ENCODE measurements around the gene DPH2. TPM values are rescaled to one million over a fixed set of nuclear protein-coding genes. Genes with fewer than 3 reads are reported as not detected.

DPH2 gene
- total RNA-seq, 2 experiments from 2014 or later: 22.2 to 27.7 TPM

- H3K4me1 Mint-ChIP-seq (ENCODE audit: low read depth): peaks cover 5% of the 10 kb centered on the region
- H3K9me3 Mint-ChIP-seq: no peaks in the 10 kb centered on the region
- DNase-seq: no peak
- peak overlapping the region; percentile 89 for H3K4me3 Mint-ChIP-seq
- no peak overlapping the region for H3K27ac Mint-ChIP-seq
- H3K36me3 Mint-ChIP-seq (ENCODE audit: low read depth): no peaks in the 10 kb centered on the region
- CTCF ChIA-PET: interaction anchor here (1.8 kb wide), 1 partner anchor 57 kb away, joined by 4 read pairs; no protein-coding TSS in a partner anchor
- no peaks in the 10 kb centered on the region for H3K27me3 Mint-ChIP-seq (ENCODE audit: low read depth)
- intact Hi-C loops (cut with micrococcal nuclease): loop anchor here (1.0 to 5.0 kb wide), 5 partner anchors 17 to 339 kb away; partner anchors contain the start of genes ATP6V0B, IPO13 and KDM4A
Observed at GRCh38 chr1:43991200-43991475, 21.3 kb downstream of the DPH2 start.

DNA sequence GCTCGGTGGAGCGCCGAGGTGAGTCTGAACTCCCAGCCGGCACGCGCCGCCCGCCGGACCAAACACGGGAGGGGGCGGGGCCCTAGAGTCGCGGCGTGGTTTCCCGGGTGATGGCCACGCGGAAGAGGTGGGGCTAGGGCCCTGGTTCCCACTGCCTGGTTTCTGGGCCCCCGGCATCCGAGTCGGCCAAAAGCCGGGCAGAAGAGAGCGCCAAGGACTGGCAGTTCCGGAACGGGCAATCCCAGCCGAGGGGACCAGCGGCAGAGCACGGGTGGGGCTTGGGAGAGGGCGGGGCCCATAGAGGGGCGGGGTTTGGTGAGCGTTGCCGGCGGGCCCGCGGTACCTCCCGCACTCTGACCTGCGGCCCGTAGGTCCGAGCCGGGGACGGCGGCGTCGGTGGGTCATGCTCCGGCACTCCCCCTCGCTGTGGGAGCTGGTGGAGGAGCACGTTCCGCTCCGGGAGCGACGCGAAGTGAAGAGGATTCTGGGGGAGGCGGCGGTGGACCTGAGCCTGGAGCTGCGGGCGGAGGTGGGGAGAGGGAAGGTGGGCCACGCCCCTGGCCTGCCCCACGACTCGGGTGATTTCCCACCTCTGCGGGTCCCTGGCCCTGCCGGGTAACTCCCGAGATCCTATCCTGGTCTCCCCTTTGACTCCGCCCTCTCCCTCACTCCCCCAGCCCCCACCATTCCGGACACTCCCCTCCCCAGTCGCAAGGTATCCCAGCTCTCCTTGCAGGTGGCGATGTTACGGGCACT, 21.8 kb downstream of the DPH2 start, which contains the start of gene CCDC24:
TSS of gene CCDC24 (plus strand) at position 124 of the 756 bp plus-strand sequence. CDS start at position 404, 280 bp downstream.
- Mint-ChIP-seq H3K36me3 (ENCODE audit: low read depth) (no peaks in the 10 kb centered on the region), H3K4me3 (peak within 1 kb of the TSS; percentile 89), H3K27ac (peak within 1 kb of the TSS; percentile 53), H3K27me3 (ENCODE audit: low read depth) (no peaks in the 10 kb centered on the region), H3K4me1 (ENCODE audit: low read depth) (peaks cover 5% of the 10 kb centered on the region), H3K9me3 (no peaks in the 10 kb centered on the region)
- intact Hi-C loops (cut with micrococcal nuclease): loop anchor here (1.0 to 5.0 kb wide), 5 partner anchors 17 to 339 kb away; partner anchors contain the start of genes ATP6V0B, IPO13 and KDM4A
- peak; percentile 74 for DNase-seq
- CTCF ChIA-PET: interaction anchor here (0.9 to 1.7 kb wide), 3 partner anchors 13 to 56 kb away, joined by 3 to 6 read pairs (median 6); no protein-coding TSS in a partner anchor

GRCh38 chr1:43992232-43992995, 22.6 kb downstream of the DPH2 start:
- intact Hi-C loops (cut with micrococcal nuclease): loop anchor here (5.0 kb wide), 2 partner anchors 270 to 340 kb away; partner anchors contain the start of gene KDM4A
- Mint-ChIP-seq H3K27me3 (ENCODE audit: low read depth) (no peaks in the 10 kb centered on the region), H3K4me1 (ENCODE audit: low read depth) (peaks cover 5% of the 10 kb centered on the region), H3K27ac (no peak overlapping the region), H3K4me3 (peak overlapping the region; percentile 89), H3K9me3 (no peaks in the 10 kb centered on the region), H3K36me3 (ENCODE audit: low read depth) (no peaks in the 10 kb centered on the region)
- no peak for DNase-seq
- CTCF ChIA-PET: interaction anchor here (0.7 to 1.7 kb wide), 4 partner anchors 13 to 463 kb away, joined by 3 to 6 read pairs (median 4); no protein-coding TSS in a partner anchor

DNA sequence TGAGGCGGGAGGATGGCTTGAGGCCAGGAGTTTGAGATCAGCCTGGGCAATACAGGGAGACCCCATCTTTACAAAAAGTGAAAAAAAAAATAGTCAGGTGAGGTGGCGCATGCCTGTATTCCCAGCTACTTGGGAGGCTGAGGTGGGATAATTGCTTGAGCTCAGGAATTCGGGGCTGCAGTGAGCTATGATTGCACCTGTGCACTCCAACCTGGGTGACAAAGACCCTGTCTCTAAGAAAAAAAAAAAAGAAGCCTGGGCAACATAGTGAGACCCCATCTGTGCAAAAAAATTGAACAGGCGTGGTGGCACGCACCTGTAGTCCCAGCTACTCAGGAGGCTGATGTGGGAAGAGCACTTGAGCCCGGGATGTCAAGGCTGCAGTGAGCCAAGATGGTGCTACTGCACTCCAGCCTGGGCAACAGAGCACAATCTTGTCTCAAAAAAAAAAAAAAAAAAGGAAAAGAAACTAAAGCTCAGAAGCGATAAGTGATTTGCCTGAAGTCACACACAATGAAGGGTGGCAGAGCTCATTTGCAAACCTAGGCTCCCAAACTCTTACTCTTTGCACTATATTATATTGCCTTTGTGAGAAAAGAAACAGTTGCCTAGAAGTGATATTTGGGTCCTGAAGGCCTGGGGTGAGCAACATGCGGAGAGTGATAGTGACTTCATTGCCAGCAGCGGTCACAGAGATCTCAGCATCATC, 23.6 kb downstream of the DPH2 start:
- Mint-ChIP-seq H3K4me1 (ENCODE audit: low read depth) (peaks cover 5% of the 10 kb centered on the region), H3K27me3 (ENCODE audit: low read depth) (no peaks in the 10 kb centered on the region), H3K4me3 (no peak overlapping the region), H3K27ac (no peak overlapping the region), H3K36me3 (ENCODE audit: low read depth) (no peaks in the 10 kb centered on the region), H3K9me3 (no peaks in the 10 kb centered on the region)
- intact Hi-C loops (cut with micrococcal nuclease): loop anchor here (5.0 kb wide), 2 partner anchors 269 to 341 kb away; partner anchors contain the start of gene KDM4A
- DNase-seq: no peak
- CTCF ChIA-PET: interaction anchor here (0.6 to 1.7 kb wide), 5 partner anchors 12 to 464 kb away, joined by 3 to 8 read pairs (median 4); no protein-coding TSS in a partner anchor

DNA sequence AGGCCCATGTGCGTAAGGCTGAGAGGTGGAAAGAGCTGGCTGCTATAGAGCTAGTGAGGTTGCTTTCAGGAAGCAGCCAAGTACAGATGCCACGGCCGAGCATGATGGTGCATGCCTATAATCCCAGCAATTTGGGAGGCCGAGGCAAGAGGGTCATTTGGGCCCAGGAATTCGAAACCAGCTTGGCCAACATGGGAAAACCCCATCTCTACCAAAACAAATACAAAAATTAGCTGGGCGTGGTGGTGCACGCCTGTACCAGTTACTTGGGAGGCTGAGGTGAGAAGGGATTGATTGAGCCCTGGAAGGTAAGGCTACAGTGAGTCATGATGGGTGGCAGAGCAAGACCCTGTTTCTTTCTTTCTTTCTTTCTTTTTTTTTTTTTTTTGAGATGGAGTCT, 24.3 kb downstream of the DPH2 start:
- no peak for DNase-seq
- no peaks in the 10 kb centered on the region for H3K27me3 Mint-ChIP-seq (ENCODE audit: low read depth)
- CTCF ChIA-PET: interaction anchor here (0.6 to 1.6 kb wide), 4 partner anchors 11 to 78 kb away, joined by 3 to 8 read pairs (median 4); no protein-coding TSS in a partner anchor
- H3K4me1 Mint-ChIP-seq (ENCODE audit: low read depth): peaks cover 5% of the 10 kb centered on the region
- no peak overlapping the region for H3K4me3 Mint-ChIP-seq
- H3K27ac Mint-ChIP-seq: no peak overlapping the region
- intact Hi-C loops (cut with micrococcal nuclease): loop anchor here (5.0 kb wide), 2 partner anchors 268 to 342 kb away; partner anchors contain the start of gene KDM4A
- H3K9me3 Mint-ChIP-seq: no peaks in the 10 kb centered on the region
- H3K36me3 Mint-ChIP-seq (ENCODE audit: low read depth): no peaks in the 10 kb centered on the region

DNA sequence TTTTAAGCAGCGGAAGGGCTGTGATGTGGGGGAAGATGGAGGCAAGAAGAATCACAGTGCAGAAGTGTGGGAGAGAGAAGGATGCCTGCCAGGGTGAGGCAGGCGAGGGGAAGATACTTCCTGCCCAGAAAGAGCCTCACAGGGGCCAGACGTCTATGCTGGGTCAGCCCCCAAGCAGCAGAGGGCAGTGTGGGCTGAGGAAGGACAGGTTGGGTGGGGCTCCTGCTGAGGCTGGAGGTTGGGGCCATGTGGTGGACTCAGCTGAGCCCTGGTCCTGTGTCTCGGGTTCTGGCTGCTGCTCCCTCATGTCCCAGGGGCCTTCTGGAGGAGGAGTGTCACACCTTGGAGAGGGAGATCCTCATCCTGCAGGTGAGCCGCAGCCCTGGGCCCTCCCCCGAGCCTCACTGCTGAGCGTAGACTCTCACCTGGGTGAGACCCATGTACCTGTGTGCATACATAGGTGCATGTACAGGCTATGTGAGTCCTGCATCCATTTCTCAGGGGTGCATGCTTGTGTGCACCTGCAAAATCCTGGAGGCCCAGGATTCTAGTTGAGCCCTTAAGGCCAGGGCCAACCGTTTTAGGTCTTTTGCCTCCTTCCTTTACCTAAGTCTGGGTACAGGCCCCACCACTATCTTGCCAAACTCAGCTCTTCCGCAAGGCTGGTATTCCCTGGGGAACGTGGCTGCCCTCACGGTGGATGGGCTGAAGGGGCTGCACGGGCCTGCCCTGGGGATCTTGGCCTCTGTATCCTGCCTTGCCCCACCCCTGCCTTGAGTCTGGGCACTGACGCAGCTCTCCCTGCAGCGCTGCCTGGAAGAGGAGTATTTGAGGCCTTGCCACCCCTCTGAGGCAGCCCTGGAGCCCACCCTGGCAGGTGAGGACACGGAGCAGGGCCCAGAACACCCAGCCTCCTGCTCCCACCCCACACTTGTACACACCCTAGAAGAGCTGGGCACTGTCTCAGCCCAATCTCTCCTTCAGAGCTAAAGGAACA, 25.3 kb downstream of the DPH2 start:
- Mint-ChIP-seq H3K4me3 (no peak overlapping the region), H3K4me1 (ENCODE audit: low read depth) (peaks cover 5% of the 10 kb centered on the region), H3K27ac (no peak overlapping the region), H3K36me3 (ENCODE audit: low read depth) (no peaks in the 10 kb centered on the region), H3K27me3 (ENCODE audit: low read depth) (no peaks in the 10 kb centered on the region), H3K9me3 (no peaks in the 10 kb centered on the region)
- CTCF ChIA-PET: interaction anchor here (0.7 to 1.0 kb wide), 2 partner anchors 10 to 231 kb away, joined by 3 to 4 read pairs; no protein-coding TSS in a partner anchor
- peak; percentile 33 for DNase-seq
- intact Hi-C loops (cut with micrococcal nuclease): loop anchor here (5.0 kb wide), 2 partner anchors 267 to 343 kb away; partner anchors contain the start of gene KDM4A

DNA sequence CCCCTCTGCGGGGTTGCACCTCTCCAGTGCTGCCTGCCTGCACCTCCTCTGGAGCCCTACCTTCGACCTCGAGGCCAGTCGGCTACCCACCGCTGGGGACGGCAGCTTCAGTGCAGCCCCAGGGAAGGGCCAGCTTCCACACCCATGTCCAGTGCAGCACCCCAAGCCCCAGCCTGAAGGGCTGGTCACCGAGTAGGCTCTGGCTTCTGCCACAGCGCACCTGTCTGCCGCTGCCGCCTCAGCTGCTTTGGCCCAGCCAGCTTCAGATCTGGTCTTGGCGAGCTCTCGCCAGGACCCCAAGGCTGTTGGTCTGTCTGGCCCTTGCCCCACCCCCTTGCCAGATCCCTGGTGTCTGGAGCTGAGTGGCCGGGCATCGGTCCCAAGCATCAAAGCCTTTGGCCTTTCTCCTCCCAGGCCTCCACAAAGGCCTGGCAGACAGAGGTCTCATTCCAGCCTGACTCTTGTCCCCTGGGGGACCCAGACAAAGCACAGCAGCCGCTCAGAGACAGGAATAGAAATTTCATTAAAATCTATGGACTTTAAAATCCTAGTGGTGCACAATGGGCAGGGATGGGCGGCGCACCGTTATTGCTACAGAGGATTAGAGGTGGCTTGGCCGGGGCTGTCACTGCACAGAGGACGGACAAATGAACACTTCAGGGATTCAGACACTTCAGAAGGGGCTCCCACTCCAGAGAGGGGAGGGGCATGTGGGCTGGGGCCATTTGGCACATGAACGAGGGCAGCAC, 26.3 kb downstream of the DPH2 start:
- no peak for DNase-seq
- intact Hi-C loops (cut with micrococcal nuclease): no loop called here
- peaks cover 1% of the 10 kb centered on the region for H3K4me1 Mint-ChIP-seq (ENCODE audit: low read depth)
- CTCF ChIA-PET: interaction anchor here (0.7 to 1.0 kb wide), 2 partner anchors 9 to 232 kb away, joined by 3 to 4 read pairs; no protein-coding TSS in a partner anchor
- H3K9me3 Mint-ChIP-seq: no peaks in the 10 kb centered on the region
- H3K27ac Mint-ChIP-seq: no peak overlapping the region
- H3K4me3 Mint-ChIP-seq: no peak overlapping the region
- no peaks in the 10 kb centered on the region for H3K27me3 Mint-ChIP-seq (ENCODE audit: low read depth)
- H3K36me3 Mint-ChIP-seq (ENCODE audit: low read depth): peaks cover 4% of the 10 kb centered on the region

DNA sequence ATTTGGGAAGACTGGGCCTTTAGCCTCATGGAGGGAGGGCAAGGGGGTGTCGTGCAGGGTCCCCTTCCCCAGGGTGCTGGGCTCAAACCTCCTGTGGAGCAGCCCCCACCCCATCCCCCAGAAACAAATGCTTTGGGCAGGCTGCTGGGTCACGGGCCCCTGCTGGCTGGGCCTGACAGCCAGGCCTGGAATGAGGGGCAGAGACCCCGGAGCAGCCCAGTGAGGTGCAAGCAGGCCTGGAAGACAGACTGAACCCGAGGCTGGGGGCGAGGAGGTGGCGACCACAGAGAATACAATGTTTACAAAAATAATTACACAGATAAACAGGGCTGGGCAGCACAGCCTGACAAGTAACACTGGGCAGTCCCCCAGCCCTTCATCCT, 26.9 kb downstream of the DPH2 start:
- H3K36me3 Mint-ChIP-seq (ENCODE audit: low read depth): peaks cover 8% of the 10 kb centered on the region
- intact Hi-C loops (cut with micrococcal nuclease): no loop called here
- CTCF ChIA-PET: no interaction called here
- H3K9me3 Mint-ChIP-seq: no peaks in the 10 kb centered on the region
- no peak overlapping the region for H3K27ac Mint-ChIP-seq
- no peak overlapping the region for H3K4me3 Mint-ChIP-seq
- H3K4me1 Mint-ChIP-seq (ENCODE audit: low read depth): no peaks in the 10 kb centered on the region
- H3K27me3 Mint-ChIP-seq (ENCODE audit: low read depth): no peaks in the 10 kb centered on the region
- DNase-seq: no peak

GRCh38 chr1:43997295-43997999, 27.6 kb downstream of the DPH2 start:
- no peaks in the 10 kb centered on the region for H3K27me3 Mint-ChIP-seq (ENCODE audit: low read depth)
- H3K36me3 Mint-ChIP-seq (ENCODE audit: low read depth): peaks cover 12% of the 10 kb centered on the region
- no peak overlapping the region for H3K4me3 Mint-ChIP-seq
- intact Hi-C loops (cut with micrococcal nuclease): no loop called here
- CTCF ChIA-PET: no interaction called here
- no peaks in the 10 kb centered on the region for H3K9me3 Mint-ChIP-seq
- no peak overlapping the region for H3K27ac Mint-ChIP-seq
- DNase-seq: no peak
- H3K4me1 Mint-ChIP-seq (ENCODE audit: low read depth): no peaks in the 10 kb centered on the region

GRCh38 chr1:43998000-43998378, 28.2 kb downstream of the DPH2 start:
- CTCF ChIA-PET: no interaction called here
- peaks cover 12% of the 10 kb centered on the region for H3K36me3 Mint-ChIP-seq (ENCODE audit: low read depth)
- no peak overlapping the region for H3K27ac Mint-ChIP-seq
- H3K27me3 Mint-ChIP-seq (ENCODE audit: low read depth): no peaks in the 10 kb centered on the region
- H3K4me1 Mint-ChIP-seq (ENCODE audit: low read depth): no peaks in the 10 kb centered on the region
- intact Hi-C loops (cut with micrococcal nuclease): no loop called here
- no peaks in the 10 kb centered on the region for H3K9me3 Mint-ChIP-seq
- DNase-seq: no peak
- no peak overlapping the region for H3K4me3 Mint-ChIP-seq
